ENCODE measurements around the gene AVPR1B.

The AVPR1B gene, protein sequence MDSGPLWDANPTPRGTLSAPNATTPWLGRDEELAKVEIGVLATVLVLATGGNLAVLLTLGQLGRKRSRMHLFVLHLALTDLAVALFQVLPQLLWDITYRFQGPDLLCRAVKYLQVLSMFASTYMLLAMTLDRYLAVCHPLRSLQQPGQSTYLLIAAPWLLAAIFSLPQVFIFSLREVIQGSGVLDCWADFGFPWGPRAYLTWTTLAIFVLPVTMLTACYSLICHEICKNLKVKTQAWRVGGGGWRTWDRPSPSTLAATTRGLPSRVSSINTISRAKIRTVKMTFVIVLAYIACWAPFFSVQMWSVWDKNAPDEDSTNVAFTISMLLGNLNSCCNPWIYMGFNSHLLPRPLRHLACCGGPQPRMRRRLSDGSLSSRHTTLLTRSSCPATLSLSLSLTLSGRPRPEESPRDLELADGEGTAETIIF

GRCh38 chr1:206117151-206117948 lies at the start of gene AVPR1B:
Gene AVPR1B, minus strand, starts transcription at chr1:206117388. Its CDS starts 498 bp downstream, at chr1:206116890.
- DNase-seq (ENCODE audit: low read depth in 2 of 2, low spot score in 1 of 2): no peak

GRCh38 chr1:206145771-206146290 lies 28.6 kb upstream of the AVPR1B start:
- DNase-seq (ENCODE audit: low read depth in 2 of 2, low spot score in 1 of 2): no peak

- DNase-seq (ENCODE audit: low read depth in 2 of 2, low spot score in 1 of 2): no peak
These were observed 27.4 kb upstream of the AVPR1B start for GRCh38 chr1:206144605-206145004.

DNA sequence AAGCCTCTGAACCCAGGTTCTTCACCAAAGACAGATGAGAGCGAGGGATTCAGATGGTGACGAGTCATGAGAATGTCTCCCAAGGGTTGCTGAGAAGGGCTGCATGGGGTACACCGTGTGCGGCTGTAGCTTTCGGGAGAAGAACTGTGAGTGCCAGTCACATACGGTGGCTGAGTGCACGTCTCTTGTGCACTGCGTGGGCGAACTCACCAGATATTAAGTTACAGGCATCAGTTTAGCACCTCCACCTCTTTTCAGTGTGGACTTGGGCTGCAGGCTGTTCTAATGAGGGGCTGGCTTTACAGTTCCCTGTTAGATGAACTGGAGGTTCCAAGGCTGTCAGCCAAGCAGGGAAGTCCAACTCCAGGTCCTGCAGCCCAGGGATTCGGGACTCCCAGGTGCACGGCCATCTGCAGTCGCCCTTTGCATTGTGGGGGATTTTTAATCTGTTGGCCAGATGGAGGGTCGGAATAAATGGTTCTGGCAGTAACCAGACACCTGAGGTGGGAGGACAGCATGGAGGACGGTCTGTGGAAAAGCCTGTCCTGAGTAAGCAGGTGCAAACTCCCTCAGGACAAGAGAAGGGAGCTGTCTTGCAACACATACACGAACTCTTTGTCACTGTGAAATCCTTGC lies 26.5 kb upstream of the AVPR1B start:
- DNase-seq (ENCODE audit: low read depth in 2 of 2, low spot score in 1 of 2): no peak

- no peak for DNase-seq (ENCODE audit: low read depth in 2 of 2, low spot score in 1 of 2)
These were observed 25.6 kb upstream of the AVPR1B start for GRCh38 chr1:206142770-206143169.

GRCh38 chr1:206142011-206142410 lies 24.8 kb upstream of the AVPR1B start:
- DNase-seq (ENCODE audit: low read depth in 2 of 2, low spot score in 1 of 2): no peak

DNA sequence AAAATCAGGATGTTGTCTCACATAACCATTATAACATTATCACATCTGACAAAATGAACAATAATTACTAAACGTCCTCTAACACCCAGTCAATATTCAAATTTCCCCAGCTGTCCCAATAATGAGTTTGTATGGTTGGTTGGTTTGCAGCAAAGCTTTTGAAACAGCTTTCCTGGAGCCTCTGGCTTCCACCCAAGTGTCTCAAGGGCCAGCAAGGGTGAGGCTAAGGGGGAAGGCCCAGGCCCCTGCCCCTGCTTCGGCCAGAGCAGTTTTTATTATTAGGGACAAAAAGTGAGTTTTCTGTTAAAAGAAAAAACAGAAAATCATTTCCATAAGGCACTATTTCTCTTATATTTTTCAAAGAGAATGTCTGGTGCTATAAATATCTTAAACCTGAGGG lies 19.1 kb upstream of the AVPR1B start:
- no peak for DNase-seq (ENCODE audit: low read depth in 2 of 2, low spot score in 1 of 2)

GRCh38 chr1:206135248-206135647 lies 18.1 kb upstream of the AVPR1B start:
- no peak for DNase-seq (ENCODE audit: low read depth in 2 of 2, low spot score in 1 of 2)

GRCh38 chr1:206133751-206134415 lies 16.7 kb upstream of the AVPR1B start:
- no peak for DNase-seq (ENCODE audit: low read depth in 2 of 2, low spot score in 1 of 2)

DNA sequence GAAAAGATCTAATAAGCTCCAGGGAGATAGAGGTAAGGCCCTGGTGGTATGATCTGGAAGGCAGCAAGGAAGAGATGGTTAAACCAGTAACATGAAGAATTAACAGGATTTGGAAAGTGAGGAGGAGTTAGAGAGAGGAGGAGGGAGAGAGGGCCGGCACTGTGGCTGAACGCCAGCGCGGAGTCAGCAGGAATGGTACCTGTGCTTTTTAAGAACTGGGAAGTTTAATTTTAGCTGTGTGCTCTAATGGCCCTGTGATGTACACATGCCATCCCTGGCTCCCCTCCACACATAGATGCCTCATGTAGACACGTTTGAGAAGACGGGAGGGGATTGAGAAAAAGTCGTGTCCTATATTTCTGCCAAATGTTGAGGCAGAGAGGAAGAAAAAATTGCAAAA lies 13.8 kb upstream of the AVPR1B start:
- no peak for DNase-seq (ENCODE audit: low read depth in 2 of 2, low spot score in 1 of 2)

DNA sequence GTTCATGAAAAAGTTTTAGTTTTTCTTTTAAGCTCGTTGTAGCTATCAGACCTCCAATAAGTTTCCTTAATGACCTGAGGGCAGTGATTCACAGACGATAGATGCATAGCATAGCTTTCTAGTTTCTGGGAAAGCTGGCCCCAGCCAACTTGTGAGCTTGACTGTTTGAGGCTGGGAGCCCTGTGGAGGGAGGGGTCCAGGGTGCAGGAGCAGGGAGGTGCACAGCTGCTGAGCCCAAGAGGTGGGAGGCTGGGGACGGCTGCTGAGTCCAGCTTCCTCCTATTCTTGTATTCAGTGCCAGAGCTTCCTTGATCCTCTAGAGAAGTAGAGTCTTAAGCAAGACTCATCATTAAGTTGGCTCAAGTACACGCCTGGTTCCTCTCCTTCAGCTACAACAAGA lies 11.0 kb upstream of the AVPR1B start:
- DNase-seq (ENCODE audit: low read depth in 2 of 2, low spot score in 1 of 2): no peak

- no peak for DNase-seq (ENCODE audit: low read depth in 2 of 2, low spot score in 1 of 2)
These were observed 10.1 kb upstream of the AVPR1B start for GRCh38 chr1:206127336-206127735.

- no peak for DNase-seq (ENCODE audit: low read depth in 2 of 2, low spot score in 1 of 2)
These were observed 8.2 kb upstream of the AVPR1B start for GRCh38 chr1:206125346-206125745.

- no peak for DNase-seq (ENCODE audit: low read depth in 2 of 2, low spot score in 1 of 2)
These were observed 5.5 kb upstream of the AVPR1B start for GRCh38 chr1:206122686-206123085.

- DNase-seq (ENCODE audit: low read depth in 2 of 2, low spot score in 1 of 2): no peak
These were observed 4.1 kb upstream of the AVPR1B start for GRCh38 chr1:206121269-206121668.

GRCh38 chr1:206120406-206120805 lies 3.2 kb upstream of the AVPR1B start:
- no peak for DNase-seq (ENCODE audit: low read depth in 2 of 2, low spot score in 1 of 2)

DNA sequence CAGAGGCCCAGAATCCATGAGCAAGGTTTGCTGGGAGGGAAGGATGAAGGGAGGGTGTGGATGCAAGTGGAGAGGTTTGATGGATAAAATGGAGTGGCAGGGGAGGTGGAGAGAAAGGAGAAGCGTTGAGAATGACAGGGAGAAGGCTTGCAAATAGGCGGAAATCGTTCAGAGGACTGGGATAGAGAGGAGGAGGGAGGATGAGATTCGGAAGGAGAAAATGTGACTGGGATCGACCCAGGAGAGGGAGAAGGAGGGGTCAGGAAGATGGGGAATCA lies 376 bp downstream of the AVPR1B start:
- DNase-seq (ENCODE audit: low read depth in 2 of 2, low spot score in 1 of 2): no peak

- no peak for DNase-seq (ENCODE audit: low read depth in 2 of 2, low spot score in 1 of 2)
These were observed 856 bp downstream of the AVPR1B start for GRCh38 chr1:206116191-206116872.

DNA sequence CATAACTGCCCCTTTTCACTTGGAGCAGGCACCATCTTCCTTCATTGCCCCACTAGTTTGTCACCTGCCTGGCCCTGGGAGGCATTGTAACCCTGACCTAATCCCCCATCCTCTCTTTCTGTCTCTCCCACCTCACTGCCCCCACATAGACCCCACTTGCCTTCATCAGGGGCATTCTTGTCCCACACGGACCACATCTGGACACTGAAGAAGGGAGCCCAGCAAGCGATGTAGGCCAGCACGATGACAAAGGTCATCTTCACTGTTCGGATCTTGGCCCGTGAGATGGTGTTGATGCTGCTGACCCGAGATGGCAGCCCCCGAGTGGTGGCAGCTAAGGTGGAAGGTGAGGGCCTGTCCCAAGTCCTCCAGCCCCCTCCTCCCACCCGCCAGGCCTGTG lies 1.4 kb downstream of the AVPR1B start:
- DNase-seq (ENCODE audit: low read depth in 2 of 2, low spot score in 1 of 2): no peak

DNA sequence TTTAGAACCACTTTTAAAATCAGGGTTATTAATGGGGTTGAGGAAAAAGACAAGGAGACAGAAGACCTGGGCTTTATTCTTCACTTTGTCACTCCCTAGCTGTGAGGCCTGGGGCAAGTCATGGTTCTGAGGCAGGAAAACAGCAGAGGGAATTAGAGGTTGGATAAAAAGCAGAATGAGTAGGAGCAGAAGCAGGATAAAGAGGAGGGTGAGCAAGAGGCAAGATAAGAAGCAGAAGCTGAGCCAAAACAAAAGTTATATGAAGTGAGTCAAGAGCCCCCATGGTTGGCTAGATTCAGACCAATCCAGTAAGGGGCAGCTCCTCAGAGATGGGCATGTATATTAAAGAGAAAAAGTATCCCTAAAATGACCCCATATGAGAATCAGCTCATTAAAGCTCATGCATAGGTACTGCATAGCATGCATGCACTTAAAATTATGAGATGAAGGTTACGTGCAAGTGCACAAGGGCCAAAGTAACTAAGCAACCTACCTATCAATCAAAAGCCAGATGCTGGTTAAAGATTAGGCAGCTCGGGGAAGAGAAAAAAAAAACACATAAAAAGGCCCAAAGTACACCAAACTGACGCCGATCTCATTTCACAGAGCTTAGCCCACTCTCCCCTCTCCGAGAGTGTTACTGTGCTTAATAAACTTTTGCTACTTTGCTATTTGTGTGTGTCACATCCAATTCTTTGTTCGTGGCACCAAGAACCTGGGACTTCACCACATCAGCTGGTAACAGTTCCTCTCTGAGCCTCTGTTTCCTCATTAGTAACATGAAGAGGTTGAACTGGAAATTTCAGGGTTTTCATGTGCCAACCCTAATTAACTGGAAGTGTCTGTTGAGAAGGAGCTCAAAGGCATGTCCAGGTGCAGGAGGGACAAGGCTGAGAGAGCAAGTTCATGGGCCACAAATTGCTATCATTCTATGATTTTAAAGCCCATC lies 2.2 kb downstream of the AVPR1B start:
- no peak for DNase-seq (ENCODE audit: low read depth in 2 of 2, low spot score in 1 of 2)
